SU-DHL-6 (cell line): ENCODE results near the gene CIAO2A.

Experiments
- CTCF ChIP-seq: fragments of 200-600 bp; sonication (generic); IDR thresholded peaks from one replicate; pipeline ENCODE4 v1.5.1; 2017; ENCODE audit warnings: antibody characterized with exemption, mild to moderate bottlenecking, low read length, moderate library complexity; ENCODE audit not compliant: insufficient read depth, poor library complexity, severe bottlenecking
- EZH2phosphoT487 ChIP-seq: fragments of 200-600 bp; sonication (generic), shearing (Covaris generic); conservative IDR thresholded peaks from 2 replicates; pipeline ENCODE4 v1.6.1; 2018; ENCODE audit warnings: mild to moderate bottlenecking, antibody characterized with exemption, low read length, moderate library complexity, mixed read lengths

- no peak for TF ChIP-seq CTCF
- no peak for TF ChIP-seq EZH2phosphoT487
These were observed 43.2 kb downstream of the CIAO2A start for GRCh38 chr15:64050281-64051092.
